ENCODE results near the gene CT45A9. TPM values are rescaled to one million over a fixed set of nuclear protein-coding genes. Genes with fewer than 3 reads are reported as not detected.
"Not testable (repeated sequence)": the region's sequence is repeated elsewhere in the genome, so short reads cannot be mapped to it uniquely, and the experiment has no call there.

CT45A9 gene, protein sequence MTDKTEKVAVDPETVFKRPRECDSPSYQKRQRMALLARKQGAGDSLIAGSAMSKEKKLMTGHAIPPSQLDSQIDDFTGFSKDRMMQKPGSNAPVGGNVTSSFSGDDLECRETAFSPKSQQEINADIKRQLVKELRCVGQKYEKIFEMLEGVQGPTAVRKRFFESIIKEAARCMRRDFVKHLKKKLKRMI
- total RNA-seq, result not detected

DNA sequence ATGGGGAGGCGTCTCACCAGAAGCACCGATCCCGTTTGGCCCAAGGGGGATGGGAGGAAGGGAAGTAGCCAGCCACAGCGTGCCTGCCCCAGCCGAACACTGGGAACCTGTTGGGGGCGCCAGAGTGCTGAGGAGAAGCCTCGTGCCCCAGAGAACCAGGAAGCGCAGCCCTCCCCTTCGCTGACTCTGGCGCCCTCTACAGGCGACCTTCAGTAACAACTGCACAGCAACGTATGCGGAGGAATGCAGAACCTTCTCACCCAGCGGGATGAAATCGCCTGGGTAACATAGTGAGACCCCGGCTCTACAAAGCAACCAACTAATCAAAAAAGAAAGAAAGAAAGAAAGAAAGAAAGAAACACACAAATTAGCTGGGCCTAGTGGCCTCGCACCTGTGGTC lies at the start of gene CT45A9:
TSS of gene CT45A9 (minus strand) at position 101 of the 400 bp plus-strand sequence. CDS start 3,751 bp downstream, outside the sequence.
- intact Hi-C loops (cut with DNase I); DNase-seq (ENCODE audit: low spot score); ATAC-seq: not testable (repeated sequence)

DNA sequence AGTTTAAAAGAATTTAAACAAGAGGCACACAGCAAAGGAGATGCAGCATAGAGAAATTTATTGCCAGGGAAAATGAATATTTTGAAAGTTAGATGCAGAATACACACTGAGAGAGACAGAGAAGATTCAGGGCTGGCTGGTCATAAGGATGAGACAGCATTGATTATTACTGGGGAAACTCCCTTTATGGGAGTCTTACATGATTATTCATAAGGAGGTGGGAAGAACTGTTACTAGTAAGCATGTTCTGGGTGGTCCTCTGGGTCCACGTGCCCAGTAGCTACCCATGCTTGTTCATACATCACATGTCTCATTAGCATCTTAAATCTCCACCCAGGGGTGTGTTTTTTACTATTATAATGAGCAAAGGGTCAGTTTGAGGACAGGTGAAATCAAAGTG lies 48.9 kb upstream of the CT45A9 start:
- intact Hi-C loops (cut with DNase I); DNase-seq (ENCODE audit: low spot score); ATAC-seq: not testable (repeated sequence)

DNA sequence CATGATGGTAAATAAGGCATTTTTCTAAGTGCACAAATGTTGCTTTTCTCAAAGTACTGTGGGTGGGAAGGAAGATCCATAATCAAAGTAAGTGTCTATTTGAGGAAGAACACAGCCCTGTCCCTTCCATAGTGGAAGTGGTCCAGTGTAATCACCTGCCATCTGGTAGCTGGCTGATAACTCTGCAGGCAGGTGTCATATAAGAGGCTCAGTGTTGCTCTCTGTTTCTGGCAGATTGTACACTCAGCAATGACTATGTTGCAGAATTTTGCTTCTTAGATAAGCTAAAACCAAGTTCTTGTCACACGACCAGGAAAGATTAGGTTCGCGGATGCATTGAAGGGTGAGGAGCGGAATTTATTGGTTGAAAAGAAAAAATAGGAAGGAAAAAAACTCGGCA lies 42.8 kb upstream of the CT45A9 start:
- intact Hi-C loops (cut with DNase I), result no loop called here
- no peak for ATAC-seq
- no peak for DNase-seq (ENCODE audit: low spot score)

DNA sequence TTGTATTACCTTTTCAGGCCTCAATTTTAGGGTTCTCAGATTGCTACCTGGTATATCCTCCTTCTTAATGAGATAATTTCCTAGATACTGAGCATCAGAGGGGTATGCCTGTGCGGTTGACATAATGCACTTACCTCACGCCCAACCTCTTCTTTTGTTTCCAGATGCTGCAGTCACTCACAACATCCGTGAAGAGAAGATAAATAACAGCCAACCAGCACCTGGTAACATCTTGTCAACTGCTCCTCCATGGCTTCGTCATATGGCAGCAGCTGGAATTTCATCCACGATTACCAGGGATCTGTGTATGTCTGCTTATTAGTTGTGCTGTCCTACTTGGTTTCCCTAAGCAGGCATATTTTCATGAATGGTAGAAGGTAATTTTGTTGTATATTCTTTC lies 38.6 kb upstream of the CT45A9 start:
- DNase-seq (ENCODE audit: low spot score) (no peak), ATAC-seq (no peak)
- intact Hi-C loops (cut with DNase I), result no loop called here

DNA sequence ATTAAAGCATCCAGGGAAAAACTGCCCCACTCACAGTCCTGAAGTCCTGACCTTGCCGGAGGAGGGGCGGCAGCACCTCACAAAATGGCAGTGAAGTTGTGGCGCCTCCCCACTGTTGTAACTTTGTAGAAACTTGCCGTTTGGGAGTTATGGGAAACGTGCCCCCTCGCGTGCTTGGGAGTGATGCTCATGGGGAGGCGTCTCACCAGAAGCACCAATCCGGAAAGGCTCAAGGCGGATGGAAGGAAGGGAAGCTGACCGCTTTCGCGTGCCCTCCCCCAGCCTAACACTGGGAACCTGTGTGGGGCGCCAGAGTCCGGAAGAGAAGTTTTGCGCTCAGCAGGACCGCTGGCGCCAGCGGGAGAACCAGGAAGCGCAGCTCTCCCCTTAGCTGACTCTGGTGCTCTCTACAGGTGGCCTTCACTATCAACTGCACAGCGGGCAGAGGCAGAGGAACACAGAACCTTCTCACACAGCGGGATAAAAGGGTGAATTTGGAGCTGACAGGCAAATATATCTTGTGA lies 21.7 kb upstream of the CT45A9 start, which contains the start of the genes CT45A10 and SAGE1:
TSS of gene CT45A10 (minus strand) at position 151 of the 524 bp plus-strand sequence. CDS start 8,100 bp downstream, outside the sequence.
TSS of gene SAGE1 (plus strand) at position 423 of the 524 bp plus-strand sequence. CDS start 2,527 bp downstream, outside the sequence.
- intact Hi-C loops (cut with DNase I), result no loop called here
- no peak for ATAC-seq
- no peak for DNase-seq (ENCODE audit: low spot score)

DNA sequence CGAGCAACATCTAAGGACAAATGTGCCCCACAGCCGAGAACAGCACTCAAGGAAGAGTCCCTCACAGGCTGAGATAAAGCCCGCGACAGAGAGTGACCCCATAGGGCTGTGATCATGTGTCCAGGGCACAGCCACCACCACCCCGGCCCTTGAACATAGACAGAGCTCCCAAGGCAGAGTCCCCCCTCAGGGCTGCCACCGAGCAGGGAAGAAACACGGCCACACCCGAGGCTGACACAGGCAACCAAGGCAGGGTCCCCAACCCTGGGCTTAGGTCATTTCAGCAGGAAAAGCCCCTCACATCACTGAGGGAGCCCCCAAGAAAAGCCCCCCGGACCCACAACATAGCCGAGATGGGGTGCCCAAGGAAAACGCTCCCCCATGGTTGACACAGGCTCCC lies 21.2 kb upstream of the CT45A9 start:
- intact Hi-C loops (cut with DNase I), result no loop called here
- ATAC-seq, result no peak

DNA sequence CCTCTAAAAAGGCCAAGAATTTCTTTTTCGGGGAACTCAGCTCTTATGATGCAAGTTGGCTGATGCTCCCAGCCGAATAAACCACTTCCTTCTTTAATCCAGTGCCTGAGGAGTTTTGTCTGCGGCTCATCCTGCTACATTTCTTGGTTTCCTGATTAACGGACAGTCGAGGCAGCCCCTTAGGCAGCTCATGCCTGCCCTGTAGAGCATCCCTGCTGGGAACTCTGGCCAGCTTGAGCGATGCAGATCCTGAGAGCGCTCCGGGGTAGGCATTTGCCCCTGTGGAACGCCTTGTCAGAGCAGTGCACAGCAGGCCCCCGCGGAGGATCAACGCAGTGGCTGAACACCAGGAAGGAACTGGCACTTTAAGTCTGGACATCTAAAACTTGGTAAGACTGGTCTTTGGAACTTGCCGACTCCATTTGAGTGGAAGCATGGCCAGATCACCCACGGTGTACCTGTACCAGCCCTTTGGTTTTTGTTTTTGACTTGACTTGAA lies 18.5 kb upstream of the CT45A9 start:
- intact Hi-C loops (cut with DNase I), result no loop called here
- ATAC-seq, result no peak
- no peak for DNase-seq (ENCODE audit: low spot score)

More for the DNA sequence above, 21.2 kb upstream of the CT45A9 start:
- DNase-seq (ENCODE audit: low spot score), result no peak

DNA sequence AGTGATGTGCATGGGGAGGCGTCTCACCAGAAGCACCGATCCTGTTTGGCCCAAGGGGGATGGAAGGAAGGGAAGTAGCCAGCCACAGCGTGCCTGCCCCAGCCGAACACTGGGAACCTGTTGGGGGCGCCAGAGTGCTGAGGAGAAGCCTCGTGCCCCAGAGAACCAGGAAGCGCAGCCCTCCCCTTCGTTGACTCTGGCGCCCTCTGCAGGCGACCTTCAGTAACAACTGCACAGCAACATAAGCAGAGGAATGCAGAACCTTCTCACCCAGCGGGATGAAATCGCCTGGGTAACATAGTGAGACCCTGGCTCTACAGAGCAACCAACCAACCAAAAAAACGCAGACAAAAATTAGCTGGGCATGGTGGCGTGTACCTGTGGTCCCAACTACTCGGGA lies 17.4 kb upstream of the CT45A9 start:
- ATAC-seq; DNase-seq (ENCODE audit: low spot score); intact Hi-C loops (cut with DNase I): not testable (repeated sequence)

DNA sequence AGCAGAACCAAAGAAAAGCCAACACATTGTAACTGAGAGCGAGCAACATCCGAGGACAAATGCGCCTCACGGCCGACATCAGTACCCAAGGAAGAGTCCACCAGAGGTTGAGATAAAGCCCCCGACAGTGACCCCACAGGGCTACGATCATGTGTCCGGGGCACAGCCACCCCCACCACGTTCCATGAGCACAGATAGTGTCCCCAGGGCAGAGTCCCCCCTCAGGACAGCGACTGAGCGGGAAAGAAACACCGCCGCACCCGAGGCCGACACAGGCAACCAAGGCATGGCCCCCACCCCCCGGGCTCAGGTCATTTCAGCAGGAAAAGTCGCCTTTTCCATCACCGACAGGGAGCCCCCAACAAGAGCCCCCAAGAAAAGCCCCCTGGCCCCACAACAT lies 16.6 kb upstream of the CT45A9 start:
- DNase-seq (ENCODE audit: low spot score); ATAC-seq; intact Hi-C loops (cut with DNase I): not testable (repeated sequence)

DNA sequence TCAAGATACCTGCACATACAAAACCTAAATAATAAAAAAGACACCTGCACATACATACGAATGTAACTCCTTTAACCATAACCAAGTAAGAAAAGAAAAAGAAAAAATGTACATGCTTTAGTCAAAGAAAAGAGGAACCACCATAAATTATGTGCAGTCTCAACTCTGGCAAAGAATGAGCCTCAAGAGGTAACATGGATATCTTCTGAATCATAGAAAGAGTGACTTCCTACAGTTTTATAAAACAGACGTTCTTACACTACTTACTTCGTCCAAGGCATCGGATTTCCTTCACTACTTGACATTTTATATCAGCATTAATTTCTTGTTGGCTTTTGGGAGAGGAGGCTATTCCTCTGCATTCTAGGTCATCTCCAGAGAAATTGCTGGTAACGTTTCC lies 11.1 kb upstream of the CT45A9 start:
- ATAC-seq; DNase-seq (ENCODE audit: low spot score); intact Hi-C loops (cut with DNase I): not testable (repeated sequence)

DNA sequence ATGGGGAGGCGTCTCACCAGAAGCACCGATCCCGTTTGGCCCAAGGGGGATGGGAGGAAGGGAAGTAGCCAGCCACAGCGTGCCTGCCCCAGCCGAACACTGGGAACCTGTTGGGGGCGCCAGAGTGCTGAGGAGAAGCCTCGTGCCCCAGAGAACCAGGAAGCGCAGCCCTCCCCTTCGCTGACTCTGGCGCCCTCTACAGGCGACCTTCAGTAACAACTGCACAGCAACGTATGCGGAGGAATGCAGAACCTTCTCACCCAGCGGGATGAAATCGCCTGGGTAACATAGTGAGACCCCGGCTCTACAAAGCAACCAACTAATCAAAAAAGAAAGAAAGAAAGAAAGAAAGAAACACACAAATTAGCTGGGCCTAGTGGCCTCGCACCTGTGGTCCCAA lies 17.2 kb downstream of the CT45A9 start, which contains the start of gene CT45A8:
TSS of gene CT45A8 (minus strand) at position 101 of the 400 bp plus-strand sequence. CDS start 3,755 bp downstream, outside the sequence.
- intact Hi-C loops (cut with DNase I); DNase-seq (ENCODE audit: low spot score); ATAC-seq: not testable (repeated sequence)

DNA sequence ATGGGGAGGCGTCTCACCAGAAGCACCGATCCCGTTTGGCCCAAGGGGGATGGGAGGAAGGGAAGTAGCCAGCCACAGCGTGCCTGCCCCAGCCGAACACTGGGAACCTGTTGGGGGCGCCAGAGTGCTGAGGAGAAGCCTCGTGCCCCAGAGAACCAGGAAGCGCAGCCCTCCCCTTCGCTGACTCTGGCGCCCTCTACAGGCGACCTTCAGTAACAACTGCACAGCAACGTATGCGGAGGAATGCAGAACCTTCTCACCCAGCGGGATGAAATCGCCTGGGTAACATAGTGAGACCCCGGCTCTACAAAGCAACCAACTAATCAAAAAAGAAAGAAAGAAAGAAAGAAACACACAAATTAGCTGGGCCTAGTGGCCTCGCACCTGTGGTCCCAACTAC lies 34.4 kb downstream of the CT45A9 start, which contains the start of gene CT45A7:
TSS of gene CT45A7 (minus strand) at position 101 of the 400 bp plus-strand sequence. CDS start 3,747 bp downstream, outside the sequence.
- ATAC-seq; DNase-seq (ENCODE audit: low spot score); intact Hi-C loops (cut with DNase I): not testable (repeated sequence)

DNA sequence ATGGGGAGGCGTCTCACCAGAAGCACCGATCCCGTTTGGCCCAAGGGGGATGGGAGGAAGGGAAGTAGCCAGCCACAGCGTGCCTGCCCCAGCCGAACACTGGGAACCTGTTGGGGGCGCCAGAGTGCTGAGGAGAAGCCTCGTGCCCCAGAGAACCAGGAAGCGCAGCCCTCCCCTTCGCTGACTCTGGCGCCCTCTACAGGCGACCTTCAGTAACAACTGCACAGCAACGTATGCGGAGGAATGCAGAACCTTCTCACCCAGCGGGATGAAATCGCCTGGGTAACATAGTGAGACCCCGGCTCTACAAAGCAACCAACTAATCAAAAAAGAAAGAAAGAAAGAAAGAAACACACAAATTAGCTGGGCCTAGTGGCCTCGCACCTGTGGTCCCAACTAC lies 51.7 kb downstream of the CT45A9 start, which contains the start of gene CT45A2:
TSS of gene CT45A2 (minus strand) at position 101 of the 400 bp plus-strand sequence. CDS start 3,747 bp downstream, outside the sequence.
- ATAC-seq; DNase-seq (ENCODE audit: low spot score); intact Hi-C loops (cut with DNase I): not testable (repeated sequence)

Other genes starting within 250 kb of the CT45A9 start
- not detected for gene CT45A1, start 158.2 kb downstream of the CT45A9 start, total RNA-seq
- gene CT45A3, start 103.6 kb downstream of the CT45A9 start, total RNA-seq, result not detected
- not detected for gene CT45A5, start 86.3 kb downstream of the CT45A9 start, total RNA-seq
- not detected for gene CT45A6, start 69.0 kb downstream of the CT45A9 start, total RNA-seq
- not detected for gene CT45A2, start 51.8 kb downstream of the CT45A9 start, total RNA-seq
- not detected for gene CT45A7, start 34.5 kb downstream of the CT45A9 start, total RNA-seq
- not detected for gene CT45A8, start 17.3 kb downstream of the CT45A9 start, total RNA-seq
- not detected for gene CT45A10, start 21.6 kb upstream of the CT45A9 start, total RNA-seq
- not detected for gene SAGE1, start 21.9 kb upstream of the CT45A9 start, total RNA-seq
- 26.9 TPM for gene MMGT1, start 102.2 kb upstream of the CT45A9 start, total RNA-seq
- 21.4 TPM for gene SLC9A6, start 113.6 kb upstream of the CT45A9 start, total RNA-seq

Measured in sciatic nerve (tissue), 2 donors.